Putamen (tissue), 1 donor: ENCODE results near the gene ZFYVE26.
"Not testable (repeated sequence)": the region's sequence is repeated elsewhere in the genome, so short reads cannot be mapped to it uniquely, and the experiment has no call there.

Source experiments
- DNase-seq: peaks from one replicate; pipeline ENCODE4 v3.0.0-alpha.2; 2016; ENCODE audit warnings: low spot score

ZFYVE26 gene

GRCh38 chr14:67816326-67817002 lies at the start of gene ZFYVE26:
ZFYVE26 (minus strand) TSS chr14:67816590; CDS start chr14:67815963, 627 bp downstream.
- DNase-seq = peak; percentile 98

- no peak for DNase-seq
Measured at GRCh38 chr14:67863223-67863622, 46.8 kb upstream of the ZFYVE26 start.

- DNase-seq = no peak
Measured at GRCh38 chr14:67859169-67859749, 42.9 kb upstream of the ZFYVE26 start.

- DNase-seq = no peak
Measured at GRCh38 chr14:67857778-67858350, 41.5 kb upstream of the ZFYVE26 start.

GRCh38 chr14:67856827-67857226 lies 40.4 kb upstream of the ZFYVE26 start:
- no peak for DNase-seq

- DNase-seq = no peak
Measured at GRCh38 chr14:67853715-67854114, 37.3 kb upstream of the ZFYVE26 start.

GRCh38 chr14:67852926-67853604 lies 36.7 kb upstream of the ZFYVE26 start:
- DNase-seq = no peak

GRCh38 chr14:67851785-67852410 lies 35.5 kb upstream of the ZFYVE26 start:
- no peak for DNase-seq

GRCh38 chr14:67850066-67850830 lies 33.9 kb upstream of the ZFYVE26 start:
- no peak for DNase-seq

GRCh38 chr14:67846029-67846610 lies 29.7 kb upstream of the ZFYVE26 start:
- DNase-seq = no peak

GRCh38 chr14:67837011-67837624 lies 20.7 kb upstream of the ZFYVE26 start:
- DNase-seq = no peak

GRCh38 chr14:67835596-67835995 lies 19.2 kb upstream of the ZFYVE26 start:
- DNase-seq = no peak

GRCh38 chr14:67833403-67833802 lies 17.0 kb upstream of the ZFYVE26 start:
- no peak for DNase-seq

GRCh38 chr14:67831113-67831512 lies 14.7 kb upstream of the ZFYVE26 start:
- DNase-seq = no peak

GRCh38 chr14:67821121-67821520 lies 4.7 kb upstream of the ZFYVE26 start:
- no peak for DNase-seq

- DNase-seq = no peak
Measured at GRCh38 chr14:67820428-67820971, 4.1 kb upstream of the ZFYVE26 start.

- DNase-seq = peak; percentile 83
Measured at GRCh38 chr14:67819563-67820421, 3.4 kb upstream of the ZFYVE26 start, which contains the start of gene RAD51B. RAD51B (plus strand) TSS chr14:67819779.

- not testable (repeated sequence) for DNase-seq
Measured at GRCh38 chr14:67818476-67818875, 2.1 kb upstream of the ZFYVE26 start.

- no peak for DNase-seq
Measured at GRCh38 chr14:67817750-67818438, 1.5 kb upstream of the ZFYVE26 start.
